Activated naive CD4-positive, alpha-beta T cell treated with anti-CD3 and anti-CD28 coated beads, Interleukin-2, amount 50 U/mL, for 24 hours (primary cell): ENCODE measurements around the gene UQCC3.

Source experiments
- H3K27ac Mint-ChIP-seq: one replicate; pipeline ENCODE4 v1.8.0; 2021; ENCODE audit warnings: mild to moderate bottlenecking, mixed read lengths
- H3K27me3 Mint-ChIP-seq: one replicate; pipeline ENCODE4 v1.8.0; 2021; ENCODE audit warnings: mixed read lengths
- H3K36me3 Mint-ChIP-seq: one replicate; pipeline ENCODE4 v1.8.0; 2021; ENCODE audit warnings: mixed read lengths
- H3K4me1 Mint-ChIP-seq: one replicate; pipeline ENCODE4 v1.8.0; 2021; ENCODE audit warnings: mixed read lengths
- H3K4me3 Mint-ChIP-seq: one replicate; pipeline ENCODE4 v1.8.0; 2021; ENCODE audit warnings: mild to moderate bottlenecking, mixed read lengths
- H3K9me3 Mint-ChIP-seq: one replicate; pipeline ENCODE4 v1.8.0; 2021; ENCODE audit warnings: mixed read lengths

Gene UQCC3

DNA sequence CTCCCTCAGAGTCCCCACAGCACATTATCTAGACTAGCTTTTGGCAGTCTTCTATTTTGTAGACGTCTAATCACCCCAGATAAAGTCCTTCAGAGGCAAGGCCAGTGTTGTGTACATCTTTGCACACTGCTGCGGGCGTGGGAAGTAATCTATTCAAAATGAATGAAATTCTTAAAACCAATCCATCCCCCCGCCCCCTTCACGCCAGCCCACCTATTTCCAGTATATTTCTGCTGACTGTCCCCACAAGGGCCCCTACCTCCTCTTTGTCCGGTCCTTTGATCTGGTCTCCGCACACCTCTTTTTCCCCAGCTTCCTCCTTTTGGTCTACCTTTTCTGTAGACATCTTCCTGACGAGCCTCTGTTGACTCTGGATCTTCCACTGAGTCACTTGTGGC is 35.4 kb downstream of the UQCC3 start:
- H3K4me3 Mint-ChIP-seq: peak overlapping the region; percentile 58
- peaks cover 48% of the 10 kb centered on the region for H3K4me1 Mint-ChIP-seq
- peak overlapping the region; percentile 41 for H3K27ac Mint-ChIP-seq
- no peaks in the 10 kb centered on the region for H3K9me3 Mint-ChIP-seq
- peaks cover 3% of the 10 kb centered on the region for H3K36me3 Mint-ChIP-seq
- H3K27me3 Mint-ChIP-seq: no peaks in the 10 kb centered on the region

DNA sequence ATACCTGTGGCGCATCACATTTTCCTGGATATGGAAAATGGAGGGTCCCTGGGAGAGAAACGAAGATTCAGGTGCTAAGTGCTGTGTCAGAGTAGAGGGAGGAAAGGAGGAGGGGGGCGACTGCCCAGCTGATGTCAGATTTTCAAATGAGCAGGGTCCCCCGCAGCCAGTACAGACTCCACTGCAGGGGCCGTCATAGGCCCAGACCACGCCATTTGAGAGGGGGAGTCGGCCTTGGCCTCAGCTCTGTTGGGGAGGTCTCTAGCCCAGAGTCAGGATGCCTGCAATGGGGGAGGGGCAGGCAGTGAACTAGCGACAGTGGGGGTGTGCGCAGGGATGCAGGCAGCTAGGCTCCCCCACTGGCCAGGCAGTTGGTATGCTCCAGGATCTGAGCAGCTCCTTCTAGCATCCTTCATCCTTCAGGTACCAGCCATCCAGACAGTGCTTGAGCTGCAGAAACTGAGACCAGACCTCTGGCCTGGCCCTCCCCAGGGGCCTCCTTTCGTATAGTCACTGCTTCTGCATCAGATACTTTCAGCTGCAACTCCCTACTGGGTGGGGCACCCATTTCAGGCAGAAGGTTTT is 35.9 kb downstream of the UQCC3 start, which contains the start of the genes BSCL2 and GNG3:
Gene BSCL2 (minus strand): TSS at position 148 of the 585 bp plus-strand sequence. CDS start 229 bp downstream, outside the sequence.
Gene GNG3 (plus strand): TSS at position 400 of the 585 bp plus-strand sequence. CDS start 620 bp downstream, outside the sequence.
- H3K4me1 Mint-ChIP-seq: peaks cover 52% of the 10 kb centered on the region
- no peaks in the 10 kb centered on the region for H3K9me3 Mint-ChIP-seq
- H3K27ac Mint-ChIP-seq: peak within 1 kb of the TSS; percentile 93
- no peaks in the 10 kb centered on the region for H3K27me3 Mint-ChIP-seq
- H3K36me3 Mint-ChIP-seq: peaks cover 5% of the 10 kb centered on the region
- H3K4me3 Mint-ChIP-seq: peak within 1 kb of the TSS; percentile 92

DNA sequence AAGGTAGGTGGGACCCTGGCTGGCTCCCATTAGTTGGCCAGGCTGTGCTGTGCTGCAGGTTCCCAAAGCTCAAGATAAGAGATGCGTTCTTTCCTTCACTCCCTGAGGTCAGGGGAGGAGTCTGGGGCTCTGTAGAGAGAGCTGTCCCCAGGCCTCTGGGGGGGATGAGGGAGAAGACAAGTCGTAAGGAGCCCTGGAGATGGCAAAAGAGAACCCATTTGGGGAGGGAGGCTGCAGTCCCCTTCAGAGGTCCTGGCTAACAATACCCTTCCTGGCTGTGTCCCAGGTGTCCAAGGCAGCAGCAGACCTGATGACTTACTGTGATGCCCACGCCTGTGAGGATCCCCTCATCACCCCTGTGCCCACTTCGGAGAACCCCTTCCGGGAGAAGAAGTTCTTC is 36.9 kb downstream of the UQCC3 start:
- Mint-ChIP-seq H3K27me3 (no peaks in the 10 kb centered on the region), H3K27ac (peak overlapping the region; percentile 93), H3K36me3 (peaks cover 8% of the 10 kb centered on the region), H3K9me3 (no peaks in the 10 kb centered on the region), H3K4me1 (peaks cover 62% of the 10 kb centered on the region), H3K4me3 (peak overlapping the region; percentile 92)

DNA sequence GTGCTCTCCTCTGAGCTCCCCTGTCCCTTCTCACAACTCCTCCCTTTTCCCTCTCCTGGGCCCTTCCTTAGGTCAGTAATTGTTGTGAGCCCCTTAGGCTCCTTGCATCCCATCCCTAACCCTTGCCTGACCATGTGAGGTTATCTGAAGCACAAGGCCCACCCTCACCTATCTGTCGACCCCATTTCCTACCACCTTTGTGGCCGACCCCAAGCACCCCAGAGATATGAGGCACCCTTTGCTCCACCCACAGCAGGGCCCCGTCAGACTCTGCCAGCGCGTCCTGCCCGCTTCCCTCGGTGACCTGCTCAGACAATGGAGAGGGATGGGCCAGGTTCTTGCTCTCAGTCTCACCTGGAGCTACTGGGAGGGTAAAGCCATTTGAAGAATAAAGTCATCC is 37.3 kb downstream of the UQCC3 start:
- peaks cover 8% of the 10 kb centered on the region for H3K36me3 Mint-ChIP-seq
- H3K4me3 Mint-ChIP-seq: peak overlapping the region; percentile 92
- H3K27ac Mint-ChIP-seq: peak overlapping the region; percentile 93
- H3K9me3 Mint-ChIP-seq: no peaks in the 10 kb centered on the region
- H3K4me1 Mint-ChIP-seq: peaks cover 65% of the 10 kb centered on the region
- H3K27me3 Mint-ChIP-seq: no peaks in the 10 kb centered on the region

DNA sequence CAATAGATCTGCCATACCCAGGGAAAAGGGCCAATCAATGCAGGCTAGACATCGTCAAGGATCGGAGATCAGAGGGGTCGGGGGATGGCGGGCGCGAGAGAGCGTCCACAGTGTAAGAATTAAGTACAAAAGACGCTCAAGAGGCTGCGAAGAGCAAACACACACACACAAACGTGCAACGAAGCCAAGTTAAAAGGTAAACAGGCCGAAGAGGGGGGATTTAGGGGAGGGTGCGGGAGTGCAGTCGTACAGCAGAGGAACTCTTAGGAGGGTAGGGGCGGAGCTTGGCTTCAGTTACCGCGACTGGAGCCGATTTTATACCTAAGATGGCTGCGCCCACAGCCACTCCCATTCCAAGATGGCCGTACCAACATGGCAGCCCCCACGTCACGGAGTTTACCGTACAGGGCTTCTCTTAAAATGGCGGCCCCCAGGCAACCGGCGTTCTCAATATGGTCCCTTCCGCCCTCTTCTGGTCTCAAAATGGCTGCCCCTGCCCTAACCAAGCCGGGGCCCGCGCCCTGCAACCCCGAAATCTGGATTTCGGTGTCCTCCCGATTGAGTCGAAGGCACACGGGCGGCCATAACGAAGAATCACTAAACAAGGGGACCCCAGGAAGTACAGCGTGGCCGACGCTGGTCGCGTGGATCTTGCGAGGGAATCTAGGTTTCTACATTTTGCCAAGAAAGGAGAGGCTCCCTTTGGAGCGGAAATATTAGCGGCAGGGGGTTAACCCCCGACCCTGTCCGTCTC is 38.0 kb downstream of the UQCC3 start:
- H3K9me3 Mint-ChIP-seq: no peaks in the 10 kb centered on the region
- peak overlapping the region; percentile 93 for H3K27ac Mint-ChIP-seq
- peaks cover 68% of the 10 kb centered on the region for H3K4me1 Mint-ChIP-seq
- peak overlapping the region; percentile 92 for H3K4me3 Mint-ChIP-seq
- H3K36me3 Mint-ChIP-seq: peaks cover 8% of the 10 kb centered on the region
- no peaks in the 10 kb centered on the region for H3K27me3 Mint-ChIP-seq

DNA sequence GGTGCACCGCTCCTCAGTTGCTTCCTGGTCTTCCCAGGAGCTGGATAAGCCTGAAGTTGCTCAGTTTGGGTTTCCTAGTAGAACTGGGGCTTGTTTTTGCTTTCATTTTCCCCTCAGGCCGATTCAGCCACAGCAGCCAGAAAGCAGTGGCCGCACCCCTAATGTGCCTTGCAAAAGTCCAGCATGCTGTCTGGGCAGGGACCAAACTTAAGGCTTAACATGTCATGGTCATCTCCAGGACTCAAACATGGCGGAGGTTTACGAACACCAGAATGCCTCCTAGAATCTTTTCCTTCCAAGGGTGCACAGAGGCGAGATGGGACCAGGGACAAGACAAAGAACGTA is 38.5 kb downstream of the UQCC3 start:
- no peaks in the 10 kb centered on the region for H3K9me3 Mint-ChIP-seq
- H3K4me1 Mint-ChIP-seq: peaks cover 68% of the 10 kb centered on the region
- peak overlapping the region; percentile 93 for H3K27ac Mint-ChIP-seq
- peaks cover 8% of the 10 kb centered on the region for H3K36me3 Mint-ChIP-seq
- H3K27me3 Mint-ChIP-seq: no peaks in the 10 kb centered on the region
- peak overlapping the region; percentile 92 for H3K4me3 Mint-ChIP-seq

DNA sequence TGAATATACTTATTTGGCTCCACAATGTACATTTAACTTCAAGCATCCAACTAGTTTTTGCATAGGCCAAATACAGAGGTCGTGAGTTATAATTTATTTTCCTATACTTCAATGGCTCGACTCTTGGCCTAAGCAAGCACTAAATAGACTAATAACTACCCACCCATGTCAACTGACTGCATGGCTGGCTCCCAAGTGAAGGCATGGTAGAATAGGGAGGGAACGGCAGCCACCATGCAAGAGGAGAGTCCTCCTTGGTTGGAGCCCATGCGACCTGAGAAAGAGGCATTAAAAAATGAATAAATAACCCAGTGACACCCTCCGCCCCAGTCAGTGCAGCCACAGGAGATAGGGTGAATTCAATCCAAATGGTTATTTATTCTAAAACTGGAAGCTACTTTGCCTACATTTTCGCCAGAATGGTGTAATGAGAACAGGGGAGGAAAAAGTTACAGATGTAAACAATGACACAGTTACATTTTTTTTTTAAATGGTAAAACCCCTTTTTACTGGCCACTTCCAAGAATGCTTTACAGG is 40.9 kb downstream of the UQCC3 start:
- no peak overlapping the region for H3K4me3 Mint-ChIP-seq
- no peaks in the 10 kb centered on the region for H3K27me3 Mint-ChIP-seq
- peaks cover 15% of the 10 kb centered on the region for H3K36me3 Mint-ChIP-seq
- H3K27ac Mint-ChIP-seq: peak overlapping the region; percentile 92
- H3K9me3 Mint-ChIP-seq: no peaks in the 10 kb centered on the region
- peaks cover 61% of the 10 kb centered on the region for H3K4me1 Mint-ChIP-seq

DNA sequence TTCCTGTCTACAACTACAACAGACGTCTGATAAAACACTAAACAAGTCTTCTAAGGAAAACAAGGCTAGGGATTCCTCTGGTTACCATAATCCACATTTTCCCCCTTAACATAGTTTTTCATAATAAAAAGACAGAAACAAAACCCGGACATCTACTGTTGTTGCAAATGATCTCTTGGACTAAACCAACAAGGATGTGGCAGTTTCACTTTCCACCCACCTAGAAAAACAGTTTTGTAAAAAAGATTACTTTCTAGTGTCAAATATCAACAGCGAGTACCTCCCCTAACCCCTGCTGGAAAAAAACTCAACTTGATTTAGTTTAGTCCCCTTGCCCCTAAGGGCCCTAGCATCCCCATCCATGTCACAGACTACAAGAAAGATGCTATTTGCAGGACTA is 41.4 kb downstream of the UQCC3 start:
- Mint-ChIP-seq H3K4me1 (peaks cover 57% of the 10 kb centered on the region), H3K27me3 (no peaks in the 10 kb centered on the region), H3K9me3 (no peaks in the 10 kb centered on the region), H3K36me3 (peaks cover 15% of the 10 kb centered on the region), H3K27ac (peak overlapping the region; percentile 92), H3K4me3 (no peak overlapping the region)

DNA sequence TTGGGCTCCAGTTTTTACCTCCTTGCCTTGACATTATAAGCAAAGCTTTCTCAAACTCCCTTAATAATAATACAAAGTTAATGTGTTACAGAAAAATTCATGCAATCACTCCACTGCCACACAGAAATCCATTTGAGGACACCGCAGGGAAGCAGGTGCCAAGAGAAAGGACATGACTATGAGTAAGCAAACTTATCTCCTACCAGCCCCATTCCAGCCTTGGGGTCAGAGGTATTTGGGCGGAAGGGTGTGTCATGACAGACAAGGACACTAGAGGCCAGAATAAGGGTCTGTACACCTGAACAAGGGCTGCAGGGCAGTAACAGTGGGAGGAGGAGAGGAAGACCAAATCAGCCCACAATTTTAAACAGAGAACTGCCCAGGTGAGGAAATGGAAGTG is 41.9 kb downstream of the UQCC3 start:
- no peaks in the 10 kb centered on the region for H3K9me3 Mint-ChIP-seq
- H3K4me1 Mint-ChIP-seq: peaks cover 57% of the 10 kb centered on the region
- no peaks in the 10 kb centered on the region for H3K27me3 Mint-ChIP-seq
- H3K36me3 Mint-ChIP-seq: peaks cover 19% of the 10 kb centered on the region
- no peak overlapping the region for H3K4me3 Mint-ChIP-seq
- peak overlapping the region; percentile 80 for H3K27ac Mint-ChIP-seq

DNA sequence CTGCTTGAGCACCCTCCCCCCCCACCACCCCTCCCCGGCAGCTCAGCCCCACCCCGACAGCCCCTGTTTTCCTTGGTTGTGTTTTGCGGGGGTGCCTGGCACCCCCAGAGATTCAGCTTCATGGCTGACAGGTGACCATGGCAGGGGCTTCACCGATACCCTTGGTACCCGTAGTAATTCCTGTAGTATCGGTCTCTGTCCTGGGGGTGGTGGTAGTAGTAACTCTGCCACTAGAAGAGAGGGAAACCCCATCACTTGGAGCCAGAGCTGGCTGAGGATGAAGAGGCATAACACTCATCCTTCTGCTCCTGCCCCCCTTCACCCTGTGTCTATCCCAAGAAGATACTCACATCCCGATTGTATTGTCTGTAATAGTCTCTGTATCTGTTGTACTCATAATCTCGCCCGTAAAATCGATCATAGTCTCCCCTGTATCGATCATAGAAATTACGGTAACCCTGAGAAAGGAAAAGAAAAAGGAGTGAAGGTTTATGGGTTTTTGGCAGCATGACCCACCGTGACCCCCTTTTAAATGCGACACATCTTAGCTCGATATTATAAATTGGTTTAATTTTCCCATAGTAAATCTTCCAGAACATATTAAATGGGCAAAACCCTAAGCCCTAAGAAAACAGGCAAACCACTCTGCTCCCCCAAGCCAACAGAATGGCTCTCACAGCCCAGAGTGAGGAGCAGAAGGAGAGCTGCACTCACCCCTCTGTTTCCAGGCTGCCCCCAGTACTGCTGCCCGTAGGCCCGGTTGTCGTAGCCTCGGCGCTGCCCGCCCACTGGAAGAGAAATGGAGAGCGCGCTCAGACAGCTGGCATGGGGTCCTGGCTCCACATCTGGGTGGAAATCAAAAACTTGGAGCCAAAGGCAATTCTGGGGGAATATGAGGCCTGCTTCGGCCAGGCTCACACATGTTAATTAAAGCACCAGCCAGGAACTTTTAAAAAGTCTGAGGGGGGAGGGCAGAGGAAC is 44.0 kb downstream of the UQCC3 start:
- Mint-ChIP-seq H3K4me1 (peaks cover 51% of the 10 kb centered on the region), H3K27me3 (no peaks in the 10 kb centered on the region), H3K36me3 (peaks cover 28% of the 10 kb centered on the region), H3K9me3 (no peaks in the 10 kb centered on the region), H3K4me3 (no peak overlapping the region), H3K27ac (peak overlapping the region; percentile 55)

DNA sequence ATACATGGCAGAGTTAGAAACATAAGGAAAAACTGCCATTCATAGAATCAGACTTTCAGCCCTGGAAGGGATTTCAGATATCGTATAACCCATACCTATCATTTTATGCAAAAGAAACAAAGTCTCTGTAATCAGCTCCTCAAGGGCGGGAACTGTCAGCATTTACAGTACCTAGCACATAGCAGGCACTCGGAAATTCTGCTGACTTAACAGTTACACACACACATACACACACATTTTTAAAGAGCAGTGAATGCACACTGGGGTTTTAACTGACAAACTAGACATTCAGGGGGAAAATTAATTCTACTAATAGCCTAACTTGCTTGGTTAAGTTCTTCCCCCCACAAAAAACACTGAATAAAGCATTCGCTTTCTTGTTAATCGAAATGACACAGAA is 44.7 kb downstream of the UQCC3 start:
- Mint-ChIP-seq H3K4me1 (peaks cover 52% of the 10 kb centered on the region), H3K9me3 (no peaks in the 10 kb centered on the region), H3K36me3 (peaks cover 31% of the 10 kb centered on the region), H3K27ac (peak overlapping the region; percentile 55), H3K27me3 (no peaks in the 10 kb centered on the region), H3K4me3 (no peak overlapping the region)

DNA sequence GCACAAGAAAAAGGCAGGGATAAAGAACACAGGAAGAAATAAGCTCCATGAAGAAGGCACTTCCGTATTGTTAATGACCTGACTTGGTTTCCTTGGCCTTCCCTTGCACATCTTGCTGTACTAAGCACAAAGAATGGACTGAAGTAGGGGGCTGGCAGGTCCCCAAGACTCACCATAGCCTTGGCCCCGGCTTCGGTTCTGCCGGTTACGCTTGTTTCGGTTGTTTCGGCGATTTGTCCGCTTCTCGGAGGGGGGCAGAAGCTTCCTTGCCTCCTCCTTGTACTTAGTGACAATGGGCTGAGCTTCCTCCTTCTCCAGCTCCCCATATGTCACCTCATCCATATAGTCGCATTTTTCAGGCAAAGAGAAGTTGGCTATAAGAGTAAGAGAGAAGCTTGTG is 45.3 kb downstream of the UQCC3 start:
- Mint-ChIP-seq H3K27me3 (no peaks in the 10 kb centered on the region), H3K4me3 (no peak overlapping the region), H3K36me3 (peaks cover 32% of the 10 kb centered on the region), H3K27ac (peak overlapping the region; percentile 62), H3K9me3 (no peaks in the 10 kb centered on the region), H3K4me1 (peaks cover 58% of the 10 kb centered on the region)

DNA sequence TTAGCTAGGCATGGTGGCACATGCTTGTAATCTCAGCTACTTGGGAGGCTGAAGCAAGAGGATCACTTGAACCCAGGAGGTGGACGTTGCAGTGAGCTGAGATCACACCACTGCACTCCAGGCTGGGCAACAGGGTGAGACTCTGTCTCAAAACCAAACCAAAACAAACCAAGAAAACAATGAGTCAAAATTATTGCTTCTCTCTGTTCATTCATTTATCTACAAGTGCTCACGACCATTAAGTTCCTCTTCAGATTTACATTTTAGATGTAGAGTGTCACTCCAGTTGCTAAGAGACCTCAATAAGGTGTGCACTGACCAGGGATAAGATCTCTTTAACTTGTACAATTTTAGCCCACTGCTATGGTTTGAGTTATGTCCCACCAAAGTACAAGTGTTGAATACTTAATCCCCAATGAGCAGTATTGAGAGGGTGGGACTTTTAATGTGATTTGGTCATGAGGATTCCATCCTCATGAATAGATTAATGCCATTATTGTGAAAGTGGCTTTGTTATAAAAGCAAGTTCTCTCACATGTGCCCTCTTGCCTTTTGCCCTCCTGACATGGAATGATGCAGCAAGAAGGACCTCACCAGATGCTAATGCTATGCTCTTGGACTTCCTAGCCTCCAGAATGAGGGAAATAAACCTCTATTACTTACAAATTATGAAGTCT is 48.0 kb downstream of the UQCC3 start:
- Mint-ChIP-seq H3K27me3 (no peaks in the 10 kb centered on the region), H3K9me3 (no peaks in the 10 kb centered on the region), H3K4me3 (no peak overlapping the region), H3K4me1 (peaks cover 61% of the 10 kb centered on the region), H3K27ac (peak overlapping the region; percentile 38), H3K36me3 (peaks cover 43% of the 10 kb centered on the region)

DNA sequence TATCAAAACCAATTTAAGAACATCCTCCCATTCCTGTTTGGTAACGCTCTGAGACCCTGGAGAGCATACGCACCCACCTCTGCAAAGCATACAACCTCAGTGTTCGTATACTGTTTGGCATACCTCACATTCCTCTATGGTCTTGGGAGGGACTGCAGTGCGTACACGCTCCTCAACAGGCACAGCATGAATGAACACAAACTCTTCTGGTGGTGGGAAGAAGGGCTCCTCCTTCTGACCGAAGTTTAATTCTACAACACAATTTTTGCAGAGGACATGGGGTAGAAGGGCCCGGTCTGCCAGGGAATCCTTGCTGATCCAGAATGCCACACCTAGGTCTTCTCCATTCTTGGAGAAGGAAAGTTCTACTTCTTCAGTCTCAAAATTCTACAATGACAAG is 50.5 kb downstream of the UQCC3 start:
- Mint-ChIP-seq H3K27ac (peak overlapping the region; percentile 41), H3K36me3 (peaks cover 44% of the 10 kb centered on the region), H3K9me3 (no peaks in the 10 kb centered on the region), H3K4me3 (no peak overlapping the region), H3K27me3 (no peaks in the 10 kb centered on the region), H3K4me1 (peaks cover 60% of the 10 kb centered on the region)
